GM19351 (cell line): Measurements from ENCODE around the gene DHX30.
"Not testable (repeated sequence)": the region's sequence is repeated elsewhere in the genome, so short reads cannot be mapped to it uniquely, and the experiment has no call there.

Experiments used
- ATAC-seq: cut with Tn5 transposase; IDR thresholded peaks from one replicate; pipeline ENCODE4 v1.9.1; 2021; ENCODE audit warnings: mild to moderate bottlenecking, moderate library complexity; ENCODE audit not compliant: unreplicated experiment

DHX30 gene

GRCh38 chr3:47813551-47814177 lies 10.7 kb downstream of the DHX30 start:
- ATAC-seq = no peak

GRCh38 chr3:47817609-47818008 lies 14.7 kb downstream of the DHX30 start:
- no peak for ATAC-seq

- peak; percentile 98 for ATAC-seq
These were observed 21.9 kb downstream of the DHX30 start for GRCh38 chr3:47824541-47825473.

GRCh38 chr3:47825590-47825989 lies 22.7 kb downstream of the DHX30 start:
- no peak for ATAC-seq

- ATAC-seq = not testable (repeated sequence)
These were observed 26.5 kb downstream of the DHX30 start for GRCh38 chr3:47829482-47829881.

- no peak for ATAC-seq
These were observed 34.0 kb downstream of the DHX30 start for GRCh38 chr3:47836986-47837385.

GRCh38 chr3:47838503-47838902 lies 35.6 kb downstream of the DHX30 start:
- ATAC-seq = no peak

- ATAC-seq = no peak
These were observed 38.9 kb downstream of the DHX30 start for GRCh38 chr3:47841786-47842349.

GRCh38 chr3:47846186-47846879 lies 43.4 kb downstream of the DHX30 start:
- no peak for ATAC-seq

- no peak for ATAC-seq
These were observed 43.9 kb downstream of the DHX30 start for GRCh38 chr3:47846880-47847248.

- ATAC-seq = no peak
These were observed 44.3 kb downstream of the DHX30 start for GRCh38 chr3:47847260-47847659.

- ATAC-seq = no peak
These were observed 45.0 kb downstream of the DHX30 start for GRCh38 chr3:47847801-47848518.

- ATAC-seq = no peak
These were observed 45.7 kb downstream of the DHX30 start for GRCh38 chr3:47848599-47849117.

GRCh38 chr3:47849186-47849698 lies 46.3 kb downstream of the DHX30 start:
- ATAC-seq = no peak

- ATAC-seq = no peak
These were observed 47.0 kb downstream of the DHX30 start for GRCh38 chr3:47849699-47850563.

- ATAC-seq = no peak
These were observed 47.8 kb downstream of the DHX30 start for GRCh38 chr3:47850564-47851410.

GRCh38 chr3:47851888-47852603 lies 49.1 kb downstream of the DHX30 start:
- no peak for ATAC-seq
